ENCODE data around the gene RASA2. TPM values are rescaled to one million over a fixed set of nuclear protein-coding genes. Genes with fewer than 3 reads are reported as not detected.

Gene RASA2
- total RNA-seq, 4 donors from 2014 or later: 23.2 to 34.1 (median 27.1) TPM

DNA sequence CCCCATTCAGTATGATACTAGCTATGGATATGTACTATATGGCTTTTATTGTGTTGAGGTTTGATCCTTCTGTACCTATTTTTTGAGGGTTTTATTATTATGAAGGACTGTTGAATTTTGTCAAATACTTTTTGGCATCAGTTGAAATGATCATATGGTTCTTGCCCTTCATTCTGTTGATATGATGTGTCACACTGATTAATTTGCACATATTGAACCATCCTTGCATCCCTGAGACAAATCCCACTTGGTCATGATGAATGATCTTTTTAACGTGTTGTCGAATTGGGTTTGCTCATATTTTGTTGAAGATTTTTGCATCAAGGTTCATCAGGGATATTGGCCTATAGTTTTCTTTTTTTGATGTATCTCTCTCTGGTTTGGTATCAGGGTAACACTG lies 61.0 kb downstream of the RASA2 start:
- TF ChIP-seq, protein P1, sequence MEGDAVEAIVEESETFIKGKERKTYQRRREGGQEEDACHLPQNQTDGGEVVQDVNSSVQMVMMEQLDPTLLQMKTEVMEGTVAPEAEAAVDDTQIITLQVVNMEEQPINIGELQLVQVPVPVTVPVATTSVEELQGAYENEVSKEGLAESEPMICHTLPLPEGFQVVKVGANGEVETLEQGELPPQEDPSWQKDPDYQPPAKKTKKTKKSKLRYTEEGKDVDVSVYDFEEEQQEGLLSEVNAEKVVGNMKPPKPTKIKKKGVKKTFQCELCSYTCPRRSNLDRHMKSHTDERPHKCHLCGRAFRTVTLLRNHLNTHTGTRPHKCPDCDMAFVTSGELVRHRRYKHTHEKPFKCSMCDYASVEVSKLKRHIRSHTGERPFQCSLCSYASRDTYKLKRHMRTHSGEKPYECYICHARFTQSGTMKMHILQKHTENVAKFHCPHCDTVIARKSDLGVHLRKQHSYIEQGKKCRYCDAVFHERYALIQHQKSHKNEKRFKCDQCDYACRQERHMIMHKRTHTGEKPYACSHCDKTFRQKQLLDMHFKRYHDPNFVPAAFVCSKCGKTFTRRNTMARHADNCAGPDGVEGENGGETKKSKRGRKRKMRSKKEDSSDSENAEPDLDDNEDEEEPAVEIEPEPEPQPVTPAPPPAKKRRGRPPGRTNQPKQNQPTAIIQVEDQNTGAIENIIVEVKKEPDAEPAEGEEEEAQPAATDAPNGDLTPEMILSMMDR (IDR thresholded peaks at IDR 0.05; ENCODE audit: low read depth): no peak

DNA sequence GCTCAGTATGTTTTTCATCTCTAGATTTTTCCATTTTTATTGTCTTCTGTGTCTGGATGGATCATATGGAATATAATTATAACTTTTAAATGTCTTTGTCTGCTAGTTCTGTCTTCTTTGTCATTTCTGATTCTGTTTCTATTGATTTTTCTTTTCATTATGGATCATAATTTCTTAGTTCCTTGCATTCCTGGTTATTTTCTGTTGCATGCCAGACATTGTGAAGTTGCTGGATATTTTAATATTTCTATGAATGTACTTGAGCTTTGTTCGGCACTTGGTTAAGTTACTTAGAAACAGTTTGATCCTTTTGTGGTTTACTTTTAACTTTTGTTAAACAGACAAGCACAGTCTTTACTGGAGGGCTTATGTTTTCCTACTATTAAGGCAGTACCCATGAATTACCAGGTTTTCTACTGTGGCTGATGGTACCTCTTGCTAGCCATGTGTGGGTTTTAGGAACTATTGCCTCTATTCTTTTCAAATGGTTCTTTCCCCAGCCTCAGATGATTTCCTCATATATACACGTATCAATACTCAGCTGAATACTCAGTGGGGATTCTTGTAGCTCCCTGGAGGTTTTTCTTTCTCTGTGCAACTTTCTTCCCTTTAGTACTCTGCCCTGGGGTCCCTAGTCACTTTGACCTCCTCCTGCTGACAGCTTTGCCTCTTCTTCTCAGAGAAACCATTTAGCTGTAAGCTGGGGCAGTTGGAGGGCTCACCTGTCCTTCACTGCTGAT lies 64.3 kb downstream of the RASA2 start:
- TF ChIP-seq, protein P1 (IDR thresholded peaks at IDR 0.05; ENCODE audit: low read depth): no peak

DNA sequence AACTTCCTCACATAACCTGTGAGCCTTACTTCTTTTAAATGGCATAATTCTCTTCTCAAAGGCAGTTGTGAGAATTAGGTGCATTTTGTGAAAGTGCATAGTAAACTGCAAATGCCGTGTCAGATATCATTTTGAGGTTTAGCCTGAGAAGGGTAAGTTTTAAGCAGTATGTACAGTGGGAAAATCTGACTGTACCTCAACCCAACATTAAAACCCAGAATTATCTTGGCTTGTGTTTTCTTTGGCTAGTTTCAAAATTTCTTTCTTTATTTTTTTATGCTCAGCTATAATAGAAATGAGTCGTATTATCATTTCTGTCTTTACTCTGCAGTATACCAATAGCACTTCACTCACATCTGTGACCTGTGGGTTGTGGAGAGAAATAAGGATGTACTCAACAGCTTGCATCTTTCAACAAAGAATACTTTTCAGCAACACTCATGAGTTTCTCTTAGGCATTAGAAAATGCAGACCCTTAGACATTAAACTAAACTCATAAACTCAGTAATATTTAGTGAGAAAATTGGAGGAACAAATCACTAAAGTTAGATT lies 65.7 kb downstream of the RASA2 start:
- TF ChIP-seq, protein P1 (IDR thresholded peaks at IDR 0.05; ENCODE audit: low read depth): no peak

DNA sequence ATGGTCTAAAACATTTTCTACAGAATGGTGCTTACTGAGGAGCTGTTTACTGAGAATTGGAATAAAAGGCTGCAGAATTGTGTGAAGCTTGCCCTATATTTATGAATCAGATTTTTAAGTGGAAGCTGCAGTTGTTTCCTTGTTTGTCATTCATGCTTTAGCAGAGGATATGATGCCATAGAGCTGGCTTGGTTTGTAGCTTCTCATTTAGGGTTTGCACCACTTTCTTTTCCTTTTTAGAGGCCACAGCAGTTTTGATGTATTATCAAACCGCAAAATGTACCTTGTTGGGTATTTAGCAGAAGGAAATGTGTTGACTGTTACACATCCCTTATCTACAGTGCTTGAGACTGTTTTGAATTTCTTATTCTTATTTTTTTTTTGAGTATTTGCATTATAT lies 66.2 kb downstream of the RASA2 start:
- TF ChIP-seq, protein P1 (IDR thresholded peaks at IDR 0.05; ENCODE audit: low read depth): no peak

DNA sequence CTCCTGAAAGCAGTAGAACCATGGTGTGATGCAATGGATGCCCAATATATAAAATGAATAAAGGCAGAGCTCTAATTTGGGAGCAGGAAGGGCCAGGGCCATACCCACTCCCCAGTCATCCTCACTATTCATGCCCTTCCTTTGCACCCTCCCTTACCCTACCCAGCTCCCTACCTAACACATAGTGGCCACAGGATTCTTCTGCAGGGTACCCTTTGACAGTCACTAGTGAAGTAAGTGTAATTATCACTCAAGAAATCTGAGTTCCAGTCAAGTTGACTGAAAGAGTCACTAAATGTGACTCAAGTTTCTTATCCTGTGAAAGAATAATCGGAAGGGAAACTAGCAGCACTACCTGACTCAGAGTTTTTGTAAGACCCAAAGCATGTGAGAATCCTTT lies 69.2 kb downstream of the RASA2 start:
- TF ChIP-seq, protein P1 (IDR thresholded peaks at IDR 0.05; ENCODE audit: low read depth): no peak

DNA sequence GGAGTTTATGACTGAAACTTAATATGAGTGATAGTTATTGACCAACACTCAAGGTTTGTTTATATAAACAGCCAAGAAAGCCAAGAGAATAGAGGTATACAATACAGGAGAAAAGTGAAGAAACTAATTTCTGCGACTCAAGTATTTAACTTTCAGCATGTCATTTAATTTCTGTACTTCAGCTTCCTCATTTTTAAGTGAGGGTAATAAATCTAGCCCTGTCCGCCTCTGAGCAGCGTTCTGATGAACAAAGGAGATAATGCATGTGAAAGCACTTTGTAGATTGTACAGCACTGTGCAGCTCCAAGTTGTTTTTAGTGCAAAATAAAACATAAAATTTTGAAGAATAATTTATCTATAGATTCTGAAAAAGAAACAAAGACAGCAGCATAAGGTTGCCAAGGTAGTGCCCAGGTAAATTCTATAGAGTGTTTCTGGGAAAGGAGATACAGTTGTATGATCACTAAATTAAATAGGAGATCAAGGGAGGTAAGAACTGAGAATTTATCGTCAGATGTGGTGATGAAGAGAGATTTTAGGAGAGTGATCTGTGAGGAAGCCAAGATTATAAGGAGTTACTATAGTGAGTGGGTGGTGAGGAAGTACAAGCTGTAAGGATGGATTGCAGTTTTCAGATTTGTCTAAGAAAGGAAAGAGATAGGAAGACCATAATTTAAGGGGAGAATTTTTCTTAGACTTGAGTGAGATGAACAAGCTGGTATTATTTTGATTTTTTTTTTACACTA lies 71.3 kb downstream of the RASA2 start:
- TF ChIP-seq, protein P1 (IDR thresholded peaks at IDR 0.05; ENCODE audit: low read depth): no peak

DNA sequence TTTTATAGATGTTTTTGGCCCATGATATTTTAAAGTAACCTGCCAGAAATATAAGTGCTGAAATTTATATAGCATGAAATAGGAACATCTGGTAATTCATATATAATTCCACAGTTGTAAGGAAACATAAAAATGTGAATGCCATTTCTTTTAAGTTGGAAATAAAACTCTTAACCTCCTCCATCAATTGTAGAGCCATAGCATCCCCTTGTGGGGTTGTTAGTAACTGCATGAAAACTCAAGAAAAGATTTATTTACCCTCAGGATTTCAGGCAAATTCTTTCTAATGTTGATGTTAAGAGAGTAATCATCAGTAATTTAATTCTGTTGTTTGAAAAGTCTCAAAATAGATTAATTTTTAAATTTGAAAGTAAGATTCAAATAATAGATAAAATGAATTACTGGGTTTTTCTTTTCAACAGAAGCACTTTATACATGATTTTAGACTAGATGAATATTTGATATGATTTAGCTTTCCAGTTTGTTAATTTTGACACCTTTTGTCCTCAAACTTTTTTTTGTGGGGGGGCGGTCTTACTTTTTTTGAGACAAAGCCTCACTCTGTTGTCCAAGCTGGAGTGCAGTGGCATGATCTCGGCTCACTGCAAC lies 74.7 kb downstream of the RASA2 start:
- TF ChIP-seq, protein P1 (IDR thresholded peaks at IDR 0.05; ENCODE audit: low read depth): no peak

Measured in subcutaneous adipose tissue (tissue), 4 donors.